Body of pancreas (tissue), 4 donors: ENCODE measurements around the gene PARVG. TPM values are rescaled to one million over a fixed set of nuclear protein-coding genes. Genes with fewer than 3 reads are reported as not detected.

Experiments
- ATAC-seq: fragments of 150-250 bp; one replicate; pipeline ENCODE4 v1.9.1; 2016
- DNase-seq, 4 donors: peaks; one replicate each; pipeline ENCODE4 v3.0.0-alpha.2; 2019
- H3K27ac ChIP-seq, 4 donors: fragments of 200-600 bp; sonication (generic); 1 replicate in 3 of 4; 2 replicates in 1 of 4; pipeline versions ENCODE4 v1.5.1 to v1.6.1; 2016 to 2019; ENCODE audit warnings: mild to moderate bottlenecking in 1 of 4, mixed read lengths in 1 of 4, moderate library complexity in 1 of 4
- H3K27me3 ChIP-seq, 2 donors: fragments of 200-600 bp; sonication (generic); one replicate each; pipeline ENCODE4 v1.6.0; 2016; ENCODE audit warnings: mild to moderate bottlenecking in 1 of 2
- H3K36me3 ChIP-seq, 2 donors: fragments of 200-600 bp; sonication (generic); replicated peaks in 1 of 2; 2 replicates each; pipeline ENCODE4 v1.5.1; 2016; ENCODE audit warnings: low read depth in 2 of 2; ENCODE audit not compliant: insufficient read depth in 1 of 2
- H3K4me1 ChIP-seq: fragments of 200-600 bp; sonication (generic); one replicate; pipeline ENCODE4 v1.6.0; 2016
- H3K4me3 ChIP-seq, 2 donors: fragments of 200-600 bp; sonication (generic); 1 replicate in 1 of 2; 2 replicates in 1 of 2; pipeline ENCODE4 v1.5.1; 2016 to 2019
- H3K9me3 ChIP-seq, 3 donors: fragments of 200-600 bp; sonication (generic); 1 replicate in 2 of 3; 2 replicates in 1 of 3; pipeline ENCODE4 v1.5.1; 2016
- POLR2A ChIP-seq, 3 donors: fragments of 450-650 bp; IDR thresholded peaks; one replicate each; pipeline ENCODE4 v1.6.1; 2016; ENCODE audit warnings: antibody characterized with exemption in 3 of 3, mild to moderate bottlenecking in 2 of 3
- WGBS, 2 donors: methylation state at CpG; one replicate each; pipeline ENCODE4 v1.1.5; 2017; 5-methylcytosine and 5-hydroxymethylcytosine counted together
- intact Hi-C: fragments of 100-400 bp; cut with DNase I; formaldehyde crosslinking; loops from one replicate; pipeline ENCODE4 v1.15.1; 2023
- total RNA-seq, 2 donors: library from RNA; depleted of rRNA; stranded (reverse); fragments of >200 nt; gene quantifications; one replicate each; pipeline ENCODE4 v1.1.0, GENCODE V29; 2016
- TF ChIP-seq, protein P1 (sequence below), 7 experiments: fragments of 450-650 bp in 4 of 7; fragments of 200-600 bp in 3 of 7; sonication (generic) in 3 of 7; IDR thresholded peaks; one replicate each; pipeline ENCODE4 v1.5.1; 2016 to 2019; ENCODE audit warnings: antibody characterized with exemption in 7 of 7

Gene PARVG
- total RNA-seq, 2 donors from 2014 or later = 8.8 to 13.2 TPM

DNA sequence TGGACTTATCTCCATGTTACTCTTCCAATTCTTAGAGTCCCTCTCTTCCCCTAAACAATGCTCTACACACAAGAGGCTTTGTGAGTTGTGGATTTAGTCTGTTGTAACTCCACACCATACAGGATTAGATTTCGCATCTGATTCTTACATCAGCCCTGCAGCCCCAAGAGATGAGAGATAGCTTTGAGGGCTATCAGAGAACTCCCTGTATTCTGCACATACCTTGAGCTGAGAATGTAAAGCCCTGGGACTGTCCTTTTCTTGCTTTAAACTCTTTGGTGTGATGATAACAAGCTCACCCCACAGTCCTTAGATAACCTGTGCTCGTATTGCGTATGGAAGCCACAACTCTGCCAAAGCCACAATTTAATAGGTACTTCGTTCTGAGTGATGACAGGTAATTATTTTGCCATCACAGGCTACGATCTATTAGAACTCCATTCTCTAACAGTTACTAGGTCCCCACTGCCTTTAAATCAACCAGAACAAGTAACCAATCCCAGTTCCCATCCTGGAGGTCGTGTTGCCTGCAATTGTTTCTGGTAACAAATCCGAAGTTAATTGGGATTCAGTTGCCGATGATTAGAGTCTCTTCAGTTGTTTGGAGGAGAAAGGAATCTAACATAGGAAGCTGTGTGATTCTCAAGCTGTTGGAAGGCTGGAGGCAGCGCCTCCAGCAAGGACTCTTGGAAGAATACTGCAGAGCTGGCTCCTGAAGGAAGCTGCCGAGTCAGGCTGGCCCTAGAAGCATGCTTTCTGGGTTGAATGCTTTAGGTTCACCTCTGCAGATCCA lies 1.3 kb upstream of the PARVG start:
- Histone ChIP-seq H3K4me1 (no peaks in the 10 kb centered on the region), H3K9me3 (no peaks in the 10 kb centered on the region), H3K27ac (no peak overlapping the region), H3K4me3 (no peak overlapping the region), H3K27me3 (peaks cover 0 to 6% of the 10 kb centered on the region in 2 donors), H3K36me3 (no peaks in the 10 kb centered on the region)
- ATAC-seq (no peak), DNase-seq (no peak)
- TF ChIP-seq, protein P1, sequence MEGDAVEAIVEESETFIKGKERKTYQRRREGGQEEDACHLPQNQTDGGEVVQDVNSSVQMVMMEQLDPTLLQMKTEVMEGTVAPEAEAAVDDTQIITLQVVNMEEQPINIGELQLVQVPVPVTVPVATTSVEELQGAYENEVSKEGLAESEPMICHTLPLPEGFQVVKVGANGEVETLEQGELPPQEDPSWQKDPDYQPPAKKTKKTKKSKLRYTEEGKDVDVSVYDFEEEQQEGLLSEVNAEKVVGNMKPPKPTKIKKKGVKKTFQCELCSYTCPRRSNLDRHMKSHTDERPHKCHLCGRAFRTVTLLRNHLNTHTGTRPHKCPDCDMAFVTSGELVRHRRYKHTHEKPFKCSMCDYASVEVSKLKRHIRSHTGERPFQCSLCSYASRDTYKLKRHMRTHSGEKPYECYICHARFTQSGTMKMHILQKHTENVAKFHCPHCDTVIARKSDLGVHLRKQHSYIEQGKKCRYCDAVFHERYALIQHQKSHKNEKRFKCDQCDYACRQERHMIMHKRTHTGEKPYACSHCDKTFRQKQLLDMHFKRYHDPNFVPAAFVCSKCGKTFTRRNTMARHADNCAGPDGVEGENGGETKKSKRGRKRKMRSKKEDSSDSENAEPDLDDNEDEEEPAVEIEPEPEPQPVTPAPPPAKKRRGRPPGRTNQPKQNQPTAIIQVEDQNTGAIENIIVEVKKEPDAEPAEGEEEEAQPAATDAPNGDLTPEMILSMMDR (IDR thresholded peaks at IDR 0.05) = no peak
- no peak for TF ChIP-seq POLR2A (IDR thresholded peaks at IDR 0.05)
- intact Hi-C loops = no loop called here
- 37 to 45% methylated on average over 10 of the region's 10 CpGs for WGBS, 2 donors

- ATAC-seq = no peak
- WGBS, 2 donors = 48 to 60% methylated on average over 6 of the region's 6 CpGs
- TF ChIP-seq, protein P1 (IDR thresholded peaks at IDR 0.05) = no peak
- no peak for TF ChIP-seq POLR2A (IDR thresholded peaks at IDR 0.05)
These were observed 578 bp upstream of the PARVG start for GRCh38 chr22:44179989-44180705.

DNA sequence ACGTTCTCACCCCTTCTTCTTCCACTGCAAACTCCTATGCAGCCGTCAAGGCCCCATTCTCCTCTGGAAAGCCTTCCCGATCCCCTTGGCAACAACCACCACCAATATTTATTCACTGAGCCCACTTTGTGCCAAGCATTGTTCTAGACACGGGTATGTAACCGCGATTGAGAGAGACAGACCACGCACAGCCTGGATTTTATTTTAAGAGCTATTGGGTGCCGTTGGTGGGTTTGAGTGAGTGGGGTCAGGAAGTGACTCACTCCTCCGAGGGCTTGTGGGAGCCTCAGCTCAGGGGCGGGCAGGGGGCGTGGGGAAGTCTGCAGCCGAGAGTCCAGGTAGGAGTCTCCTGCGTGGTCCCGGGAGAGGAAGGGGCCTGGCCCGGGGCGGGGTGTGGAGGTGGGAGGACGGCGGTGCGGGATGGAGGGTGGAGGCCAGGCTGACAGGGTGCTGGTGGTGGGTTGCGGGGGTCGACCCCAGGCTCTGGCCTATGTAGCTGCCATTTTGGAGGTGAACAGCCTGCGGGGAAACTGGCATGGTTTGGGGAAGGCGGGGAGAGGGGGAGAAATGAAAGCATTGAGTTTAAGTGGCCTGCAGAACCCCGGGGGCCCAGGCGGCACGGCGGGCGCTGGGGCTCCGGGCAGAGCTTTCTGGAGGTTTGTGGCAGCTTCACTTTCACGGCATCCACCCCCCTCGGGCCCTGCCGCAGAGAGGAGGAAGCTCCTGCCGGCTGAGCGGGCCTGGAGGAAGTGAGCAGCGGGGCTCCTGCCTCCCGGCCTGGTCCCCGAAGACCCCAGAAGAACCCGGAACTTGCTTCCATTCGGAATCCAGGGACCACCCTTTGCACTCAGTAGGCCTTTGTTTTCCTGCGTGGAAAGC lies 547 bp downstream of the PARVG start:
- Histone ChIP-seq H3K27me3 (peaks cover 0 to 7% of the 10 kb centered on the region in 2 donors), H3K4me3 (no peak overlapping the region), H3K4me1 (no peaks in the 10 kb centered on the region), H3K9me3 (no peaks in the 10 kb centered on the region), H3K27ac (peak overlapping the region in 2 of 4 donors; percentile 12 to 68), H3K36me3 (no peaks in the 10 kb centered on the region)
- intact Hi-C loops = no loop called here
- TF ChIP-seq, protein P1 (IDR thresholded peaks at IDR 0.05) = no peak
- TF ChIP-seq POLR2A (IDR thresholded peaks at IDR 0.05) = peak in 1 of 3 donors; percentile 19
- ATAC-seq = no peak
- 50 to 59% methylated on average over 28 to 40 of the region's 40 CpGs for WGBS, 2 donors
- DNase-seq = peak in 1 of 4 donors; percentile 40

More at GRCh38 chr22:44179989-44180705, 578 bp upstream of the PARVG start:
- intact Hi-C loops = no loop called here
- H3K27ac ChIP-seq = no peak overlapping the region
- H3K4me3 ChIP-seq = no peak overlapping the region
- peaks cover 0 to 7% of the 10 kb centered on the region in 2 donors for H3K27me3 ChIP-seq
- H3K9me3 ChIP-seq = no peaks in the 10 kb centered on the region
- no peak for DNase-seq
- no peaks in the 10 kb centered on the region for H3K36me3 ChIP-seq
- no peaks in the 10 kb centered on the region for H3K4me1 ChIP-seq

DNA sequence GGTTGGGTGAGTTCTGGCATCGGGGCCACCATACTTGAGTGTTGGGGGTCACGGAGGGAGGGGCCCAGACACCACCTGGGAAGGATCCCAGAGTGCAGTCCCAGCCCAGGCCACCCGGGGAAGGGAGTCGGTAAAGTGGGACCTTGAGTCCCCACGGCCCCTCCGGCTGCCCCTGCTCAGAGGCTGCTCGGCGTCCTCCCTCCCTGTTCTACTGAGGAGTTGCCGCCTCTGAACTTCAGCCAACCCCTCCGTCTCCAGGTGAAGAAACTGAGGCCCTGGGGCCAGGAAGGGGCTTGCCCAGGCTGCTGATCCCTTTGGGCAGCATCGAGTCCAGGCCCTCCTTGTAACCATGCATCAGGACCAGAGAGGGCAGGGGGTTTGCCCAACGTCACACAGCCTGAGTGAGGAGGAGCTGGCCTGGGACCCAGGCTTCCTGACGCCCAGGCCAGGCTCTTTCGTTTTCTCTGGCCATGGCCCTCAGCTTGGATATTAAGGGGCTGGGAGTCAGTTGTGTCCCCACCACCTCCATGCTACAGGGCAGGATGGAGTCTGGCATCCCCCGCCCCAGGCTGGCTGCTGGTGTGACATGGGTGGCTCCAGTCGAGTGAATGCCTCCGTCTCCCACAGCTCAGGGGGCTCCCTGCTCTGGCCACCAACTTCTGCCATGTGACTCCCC lies 1.3 kb downstream of the PARVG start:
- WGBS, 2 donors = 49 to 64% methylated on average over 12 to 17 of the region's 17 CpGs
- Histone ChIP-seq H3K27me3 (peaks cover 0 to 7% of the 10 kb centered on the region in 2 donors), H3K27ac (peak overlapping the region in 2 of 4 donors; percentile 12 to 68), H3K4me1 (no peaks in the 10 kb centered on the region), H3K9me3 (no peaks in the 10 kb centered on the region), H3K4me3 (no peak overlapping the region), H3K36me3 (no peaks in the 10 kb centered on the region)
- no peak for DNase-seq
- no peak for ATAC-seq
- intact Hi-C loops = no loop called here
- TF ChIP-seq, protein P1 (IDR thresholded peaks at IDR 0.05) = no peak
- TF ChIP-seq POLR2A (IDR thresholded peaks at IDR 0.05) = no peak
